Keratinocyte (primary cell): ENCODE data around the gene ELOF1. TPM values are rescaled to one million over a fixed set of nuclear protein-coding genes. Genes with fewer than 3 reads are reported as not detected.

Experiments
- DNase-seq: peaks from one replicate; pipeline ENCODE4 v3.0.0-alpha.2; 2011; ENCODE audit warnings: low read depth, missing footprints, low spot score
- FAIRE-seq: peaks from 2 replicates; lab custom pipeline; 2011; peaks lifted over from hg19 to GRCh38; lab: Jason Lieb, UNC
- H2AFZ ChIP-seq: 2 replicates; pipeline ENCODE4 v1.6.0; 2012; ENCODE audit warnings: low read length, control low read depth, inconsistent platforms; ENCODE audit not compliant: control insufficient read depth
- H3K27ac ChIP-seq: 2 replicates; pipeline ENCODE4 v1.5.1; 2011; ENCODE audit warnings: low read length; ENCODE audit not compliant: control insufficient read depth, insufficient read depth
- H3K27me3 ChIP-seq: 3 replicates; pipeline ENCODE4 v1.6.0; 2011; ENCODE audit warnings: low read length; ENCODE audit not compliant: control insufficient read depth, insufficient read depth; ENCODE audit errors: extremely low read depth
- H3K36me3 ChIP-seq, 2 experiments: 2 replicates in 1 of 2; 3 replicates in 1 of 2; pipeline ENCODE4 v1.5.1; 2011; ENCODE audit warnings: low read length in 2 of 2, mild to moderate bottlenecking in 1 of 2; ENCODE audit not compliant: control insufficient read depth in 2 of 2, insufficient read depth in 2 of 2; ENCODE audit errors: extremely low read depth in 1 of 2
- H3K4me1 ChIP-seq: 3 replicates; pipeline ENCODE4 v1.5.1; 2011; ENCODE audit warnings: low read length; ENCODE audit not compliant: control insufficient read depth, insufficient read depth; ENCODE audit errors: extremely low read depth
- H3K4me2 ChIP-seq: 3 replicates; pipeline ENCODE4 v1.6.0; 2011; ENCODE audit warnings: low read depth, low read length; ENCODE audit not compliant: control insufficient read depth, insufficient read depth; ENCODE audit errors: extremely low read depth
- H3K4me3 ChIP-seq, 3 experiments: fragments of 200-600 bp in 1 of 3; sonication (generic) in 1 of 3; 2 replicates in 2 of 3; 3 replicates in 1 of 3; pipeline ENCODE4 v1.5.1; 2011 to 2016; ENCODE audit warnings: low read length in 3 of 3, mild to moderate bottlenecking in 3 of 3, control low read depth in 2 of 3, inconsistent platforms in 1 of 3, low read depth in 1 of 3, mixed read lengths in 1 of 3, mixed run types in 1 of 3, moderate library complexity in 1 of 3; ENCODE audit not compliant: control insufficient read depth in 2 of 3, insufficient read depth in 2 of 3; ENCODE audit errors: extremely low read depth in 1 of 3
- H3K79me2 ChIP-seq: 2 replicates; pipeline ENCODE4 v1.6.0; 2012; ENCODE audit warnings: low read length; ENCODE audit not compliant: control insufficient read depth, insufficient read depth
- H3K9ac ChIP-seq: 3 replicates; pipeline ENCODE4 v1.6.0; 2011; ENCODE audit warnings: low read length; ENCODE audit not compliant: control insufficient read depth, insufficient read depth; ENCODE audit errors: extremely low read depth
- H3K9me1 ChIP-seq: 3 replicates; pipeline ENCODE4 v1.6.0; 2011; ENCODE audit warnings: low read length; ENCODE audit not compliant: control insufficient read depth, insufficient read depth; ENCODE audit errors: extremely low read depth
- H3K9me3 ChIP-seq: 2 replicates; pipeline ENCODE4 v1.5.1; 2012; ENCODE audit warnings: low read depth, low read length; ENCODE audit not compliant: control insufficient read depth
- H4K20me1 ChIP-seq: 3 replicates; pipeline ENCODE4 v1.6.0; 2011; ENCODE audit warnings: low read length; ENCODE audit not compliant: control insufficient read depth, insufficient read depth; ENCODE audit errors: extremely low read depth
- EZH2 ChIP-seq: IDR thresholded peaks from one replicate; pipeline ENCODE4 v1.6.1; 2012; ENCODE audit warnings: inconsistent platforms, mild to moderate bottlenecking, low read length, moderate library complexity
- dilution Hi-C: fragments of 300-500 bp; cut with MboI; formaldehyde crosslinking; loops from one replicate; pipeline ENCODE4 v1.7.0; 2020; ENCODE audit warnings: low sequenced_read_pairs; ENCODE audit not compliant: extremely low pct_ligation_motif_present
- polyA plus RNA-seq, 5 experiments: library from polyadenylated mRNA; depleted of rRNA in 3 of 5; stranded (reverse) in 3 of 5; stranded (forward) in 1 of 5; unstranded in 1 of 5; fragments of >200 nt; gene quantifications; 1 replicate in 1 of 5; 2 replicates in 3 of 5; 3 replicates in 1 of 5; pipeline versions ENCODE4 v1.2.1 to v1.2.3, GENCODE V29; 2011 to 2012; ENCODE audit warnings: missing spikeins in 2 of 5, low read depth in 1 of 5, low replicate concordance in 1 of 5
- TF ChIP-seq, protein P1 (sequence below), 3 experiments: IDR thresholded peaks in 1 of 3; conservative IDR thresholded peaks in 1 of 3; optimal IDR thresholded peaks in 1 of 3; 2 replicates in 2 of 3; 3 replicates in 1 of 3; pipeline versions ENCODE3 to v1.5.1; 2011; ENCODE audit warnings: low read length in 3 of 3, mild to moderate bottlenecking in 3 of 3, moderate library complexity in 2 of 3, control low read depth in 1 of 3, inconsistent platforms in 1 of 3; ENCODE audit not compliant: insufficient read depth in 2 of 3; ENCODE audit errors: extremely low read depth in 1 of 3

ELOF1 gene
- polyA plus RNA-seq, 1 donor (not counting 4 experiments of a cell fraction or from before 2014, with no cell fraction given), result 45.3 TPM

DNA sequence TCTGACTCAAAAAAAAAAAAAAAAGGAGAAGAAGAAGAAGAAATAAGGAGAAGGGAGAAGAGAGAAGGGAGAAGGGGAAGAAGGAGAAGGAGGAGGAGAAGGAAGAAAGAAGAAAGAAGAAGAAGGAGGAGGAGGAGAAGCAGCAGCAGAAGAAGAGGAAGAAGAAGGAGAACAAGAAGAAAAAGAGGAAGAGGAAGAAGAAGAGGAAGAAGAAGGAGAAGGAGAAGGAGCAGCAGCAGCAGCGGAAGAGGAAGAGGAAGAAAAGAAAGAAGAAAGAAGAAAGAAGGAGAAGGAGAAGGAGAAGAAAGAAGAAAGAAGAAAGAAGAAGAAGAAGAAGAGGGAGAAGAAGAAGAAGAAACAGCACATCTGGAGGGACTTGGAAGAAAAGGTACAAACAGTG, 24.5 kb downstream of the ELOF1 start:
- Histone ChIP-seq H3K27me3 (peaks cover 5% of the 10 kb centered on the region), H3K9ac (no peak overlapping the region), H3K36me3 (no peaks in the 10 kb centered on the region), H3K27ac (no peak overlapping the region), H4K20me1 (no peaks in the 10 kb centered on the region), H3K79me2 (no peaks in the 10 kb centered on the region), H3K9me3 (no peaks in the 10 kb centered on the region), H3K4me1 (peaks cover 14% of the 10 kb centered on the region), H3K4me2 (no peak overlapping the region), H2AFZ (no peak overlapping the region), H3K4me3 (no peak overlapping the region), H3K9me1 (no peaks in the 10 kb centered on the region)
- TF ChIP-seq EZH2, result no peak
- TF ChIP-seq, protein P1, sequence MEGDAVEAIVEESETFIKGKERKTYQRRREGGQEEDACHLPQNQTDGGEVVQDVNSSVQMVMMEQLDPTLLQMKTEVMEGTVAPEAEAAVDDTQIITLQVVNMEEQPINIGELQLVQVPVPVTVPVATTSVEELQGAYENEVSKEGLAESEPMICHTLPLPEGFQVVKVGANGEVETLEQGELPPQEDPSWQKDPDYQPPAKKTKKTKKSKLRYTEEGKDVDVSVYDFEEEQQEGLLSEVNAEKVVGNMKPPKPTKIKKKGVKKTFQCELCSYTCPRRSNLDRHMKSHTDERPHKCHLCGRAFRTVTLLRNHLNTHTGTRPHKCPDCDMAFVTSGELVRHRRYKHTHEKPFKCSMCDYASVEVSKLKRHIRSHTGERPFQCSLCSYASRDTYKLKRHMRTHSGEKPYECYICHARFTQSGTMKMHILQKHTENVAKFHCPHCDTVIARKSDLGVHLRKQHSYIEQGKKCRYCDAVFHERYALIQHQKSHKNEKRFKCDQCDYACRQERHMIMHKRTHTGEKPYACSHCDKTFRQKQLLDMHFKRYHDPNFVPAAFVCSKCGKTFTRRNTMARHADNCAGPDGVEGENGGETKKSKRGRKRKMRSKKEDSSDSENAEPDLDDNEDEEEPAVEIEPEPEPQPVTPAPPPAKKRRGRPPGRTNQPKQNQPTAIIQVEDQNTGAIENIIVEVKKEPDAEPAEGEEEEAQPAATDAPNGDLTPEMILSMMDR (optimal IDR thresholded peaks at IDR 0.05 in 1 of 3, IDR thresholded peaks at IDR 0.05 in 1 of 3, conservative IDR thresholded peaks at IDR 0.05 in 1 of 3; ENCODE audit: extremely low read depth in 1 of 3, insufficient read depth in 2 of 3, low read length in 3 of 3), result no peak
- dilution Hi-C loops, result no loop called here
- no peak for DNase-seq
- no peak for FAIRE-seq

DNA sequence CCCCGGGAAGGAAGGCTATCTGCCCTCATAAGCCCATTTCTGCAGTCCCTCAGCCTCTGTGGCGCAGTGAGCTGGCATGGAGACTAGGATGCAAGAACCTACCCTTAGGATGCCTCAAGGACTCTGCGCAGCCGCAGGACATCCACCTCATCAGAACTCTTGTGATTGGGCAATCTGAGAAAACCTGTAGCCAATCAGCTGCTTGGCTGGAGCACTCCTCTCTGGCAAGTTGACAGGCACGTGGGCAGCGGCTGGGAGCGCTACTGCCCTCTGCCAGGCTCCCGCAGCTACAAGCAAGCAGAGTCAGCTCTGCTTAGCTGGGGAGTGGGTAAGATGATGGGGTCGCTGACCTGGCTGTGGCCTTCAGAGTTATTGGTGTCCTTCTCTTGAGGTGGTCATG, 28.6 kb downstream of the ELOF1 start:
- H3K79me2 ChIP-seq, result peaks cover 10% of the 10 kb centered on the region
- no peak overlapping the region for H3K9ac ChIP-seq
- TF ChIP-seq, protein P1 (optimal IDR thresholded peaks at IDR 0.05 in 1 of 3, IDR thresholded peaks at IDR 0.05 in 1 of 3, conservative IDR thresholded peaks at IDR 0.05 in 1 of 3; ENCODE audit: extremely low read depth in 1 of 3, insufficient read depth in 2 of 3, low read length in 3 of 3), result peak; percentile 30 to 66 (median 45)
- no peak for TF ChIP-seq EZH2
- FAIRE-seq, result no peak
- H3K4me3 ChIP-seq, result no peak overlapping the region
- no peaks in the 10 kb centered on the region for H3K27me3 ChIP-seq
- no peak overlapping the region for H2AFZ ChIP-seq
- no peaks in the 10 kb centered on the region for H3K36me3 ChIP-seq
- no peaks in the 10 kb centered on the region for H4K20me1 ChIP-seq
- peak; percentile 67 for DNase-seq
- no peak overlapping the region for H3K4me2 ChIP-seq
- peaks cover 21% of the 10 kb centered on the region for H3K4me1 ChIP-seq
- dilution Hi-C loops, result no loop called here
- no peak overlapping the region for H3K27ac ChIP-seq
- H3K9me3 ChIP-seq, result no peaks in the 10 kb centered on the region
- H3K9me1 ChIP-seq, result peaks cover 3% of the 10 kb centered on the region
